ENCODE results near the gene MAPK14. TPM values are rescaled to one million over a fixed set of nuclear protein-coding genes. Genes with fewer than 3 reads are reported as not detected.
"Not testable (repeated sequence)": the region's sequence is repeated elsewhere in the genome, so short reads cannot be mapped to it uniquely, and the experiment has no call there.

MAPK14 gene
- 10 to 100 TPM; 52.9 to 84.1 TPM for total RNA-seq
- polyA plus RNA-seq (ENCODE audit: insufficient read length in 6 of 6): 10 to 100 TPM; 64.3 to 75.2 (median 68.3) TPM
- long read RNA-seq, donor 1, full-length matches to known transcripts: 21 of 31 reads
- long read RNA-seq, donor 1, partial matches to known transcripts: 10 of 31 reads
- long read RNA-seq, donor 1, other reads (novel, unspliced or antisense): 0 of 31 reads
- long read RNA-seq, donor 2, full-length matches to known transcripts: 6 of 16 reads
- long read RNA-seq, donor 2, partial matches to known transcripts: 10 of 16 reads
- long read RNA-seq, donor 2, other reads (novel, unspliced or antisense): 0 of 16 reads
- long read RNA-seq, donor 3, full-length matches to known transcripts: 10 of 10 reads
- long read RNA-seq, donor 3, partial matches to known transcripts: 0 of 10 reads
- long read RNA-seq, donor 3, other reads (novel, unspliced or antisense): 0 of 10 reads
- long read RNA-seq, donor 4, partial matches to known transcripts: 0 of 4 reads
- long read RNA-seq, donor 4, other reads (novel, unspliced or antisense): 2 of 4 reads
- long read RNA-seq, donor 5, full-length matches to known transcripts: 6 of 11 reads
- long read RNA-seq, donor 5, partial matches to known transcripts: 5 of 11 reads
- long read RNA-seq, donor 5, other reads (novel, unspliced or antisense): 0 of 11 reads
- long read RNA-seq, donor 6, full-length matches to known transcripts: 11 of 11 reads
- long read RNA-seq, donor 6, partial matches to known transcripts: 0 of 11 reads
- long read RNA-seq, donor 6, other reads (novel, unspliced or antisense): 0 of 11 reads
- long read RNA-seq, donor 7, transcript MAPK14-201 (12 exons, 3,779 nt): major isoform, 5 of 6 reads
- long read RNA-seq, donor 7, partial matches to known transcripts: 0 of 6 reads
- long read RNA-seq, donor 7, other reads (novel, unspliced or antisense): 0 of 6 reads
- long read RNA-seq, donor 8, full-length matches to known transcripts: 8 of 8 reads
- long read RNA-seq, donor 8, partial matches to known transcripts: 0 of 8 reads
- long read RNA-seq, donor 8, other reads (novel, unspliced or antisense): 0 of 8 reads
- long read RNA-seq, donor 9: 0 reads
- long read RNA-seq, donor 10, transcript MAPK14-201 (12 exons, 3,779 nt): major isoform, 5 of 10 reads
- long read RNA-seq, donor 10, partial matches to known transcripts: 0 of 10 reads
- long read RNA-seq, donor 10, other reads (novel, unspliced or antisense): 5 of 10 reads
- long read RNA-seq, donor 11, partial matches to known transcripts: 0 of 1 reads
- long read RNA-seq, donor 11, other reads (novel, unspliced or antisense): 0 of 1 reads
- long read RNA-seq, donor 12, full-length matches to known transcripts: 7 of 7 reads
- long read RNA-seq, donor 12, partial matches to known transcripts: 0 of 7 reads
- long read RNA-seq, donor 12, other reads (novel, unspliced or antisense): 0 of 7 reads

DNA sequence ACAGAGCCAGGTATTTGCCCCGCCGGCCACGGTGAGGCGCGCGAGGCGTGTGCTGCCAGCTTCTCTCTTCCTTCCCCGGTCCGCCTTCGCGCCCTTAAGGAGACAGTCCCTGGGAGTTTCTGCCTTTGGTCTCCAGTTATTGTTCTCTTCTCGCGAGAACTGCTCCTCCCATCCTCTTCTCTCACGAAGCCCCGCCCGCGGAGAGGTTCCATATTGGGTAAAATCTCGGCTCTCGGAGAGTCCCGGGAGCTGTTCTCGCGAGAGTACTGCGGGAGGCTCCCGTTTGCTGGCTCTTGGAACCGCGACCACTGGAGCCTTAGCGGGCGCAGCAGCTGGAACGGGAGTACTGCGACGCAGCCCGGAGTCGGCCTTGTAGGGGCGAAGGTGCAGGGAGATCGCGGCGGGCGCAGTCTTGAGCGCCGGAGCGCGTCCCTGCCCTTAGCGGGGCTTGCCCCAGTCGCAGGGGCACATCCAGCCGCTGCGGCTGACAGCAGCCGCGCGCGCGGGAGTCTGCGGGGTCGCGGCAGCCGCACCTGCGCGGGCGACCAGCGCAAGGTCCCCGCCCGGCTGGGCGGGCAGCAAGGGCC lies at the start of gene MAPK14:
Gene MAPK14, plus strand, starts transcription at position 308 of the 587 bp plus-strand sequence. CDS start 350 bp downstream, outside the sequence.
- no peaks in the 10 kb centered on the region for H3K36me3 ChIP-seq
- peak within 1 kb of the TSS; percentile 89 to 97 for H3K4me3 ChIP-seq
- H3K27ac ChIP-seq: peak within 1 kb of the TSS; percentile 95 to 96
- intact Hi-C loops (cut with DNase I): loop anchor here in 1 of 2 donors (5.0 kb wide), 1 partner anchor 70 kb away; no protein-coding TSS in a partner anchor
- TF ChIP-seq, protein P1, sequence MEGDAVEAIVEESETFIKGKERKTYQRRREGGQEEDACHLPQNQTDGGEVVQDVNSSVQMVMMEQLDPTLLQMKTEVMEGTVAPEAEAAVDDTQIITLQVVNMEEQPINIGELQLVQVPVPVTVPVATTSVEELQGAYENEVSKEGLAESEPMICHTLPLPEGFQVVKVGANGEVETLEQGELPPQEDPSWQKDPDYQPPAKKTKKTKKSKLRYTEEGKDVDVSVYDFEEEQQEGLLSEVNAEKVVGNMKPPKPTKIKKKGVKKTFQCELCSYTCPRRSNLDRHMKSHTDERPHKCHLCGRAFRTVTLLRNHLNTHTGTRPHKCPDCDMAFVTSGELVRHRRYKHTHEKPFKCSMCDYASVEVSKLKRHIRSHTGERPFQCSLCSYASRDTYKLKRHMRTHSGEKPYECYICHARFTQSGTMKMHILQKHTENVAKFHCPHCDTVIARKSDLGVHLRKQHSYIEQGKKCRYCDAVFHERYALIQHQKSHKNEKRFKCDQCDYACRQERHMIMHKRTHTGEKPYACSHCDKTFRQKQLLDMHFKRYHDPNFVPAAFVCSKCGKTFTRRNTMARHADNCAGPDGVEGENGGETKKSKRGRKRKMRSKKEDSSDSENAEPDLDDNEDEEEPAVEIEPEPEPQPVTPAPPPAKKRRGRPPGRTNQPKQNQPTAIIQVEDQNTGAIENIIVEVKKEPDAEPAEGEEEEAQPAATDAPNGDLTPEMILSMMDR (IDR thresholded peaks at IDR 0.05): peak; percentile 80 to 83
- peak; percentile 91 for ATAC-seq
- H3K4me1 ChIP-seq: peaks cover 10 to 60% of the 10 kb centered on the region in 2 donors
- peaks cover 0 to 11% of the 10 kb centered on the region in 2 donors for H3K27me3 ChIP-seq
- peak; percentile 98 to 100 (median 100) for DNase-seq
- H3K9me3 ChIP-seq: no peaks in the 10 kb centered on the region

DNA sequence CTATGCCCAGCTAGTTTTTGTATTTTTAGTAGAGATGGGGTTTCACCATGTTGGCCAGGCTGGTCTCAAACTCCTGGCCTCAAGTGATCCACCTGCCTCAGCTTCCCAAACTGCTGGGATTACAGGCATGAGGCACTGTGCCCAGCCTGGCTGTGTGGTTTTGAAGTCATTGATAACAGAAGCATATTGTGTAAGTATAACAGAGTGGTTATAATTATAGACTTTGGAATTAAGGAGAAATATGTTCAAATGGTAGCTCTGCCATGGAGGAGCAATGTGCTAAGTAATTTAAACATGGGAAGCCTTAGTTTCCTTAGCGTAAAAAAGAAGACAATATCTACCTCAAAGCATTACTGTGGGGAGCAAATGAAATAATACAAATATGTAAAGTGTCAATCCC lies 47.5 kb upstream of the MAPK14 start:
- H3K27ac ChIP-seq; H3K27me3 ChIP-seq; DNase-seq; ATAC-seq; H3K4me1 ChIP-seq; H3K36me3 ChIP-seq; intact Hi-C loops (cut with DNase I); H3K4me3 ChIP-seq; H3K9me3 ChIP-seq: not testable (repeated sequence)

DNA sequence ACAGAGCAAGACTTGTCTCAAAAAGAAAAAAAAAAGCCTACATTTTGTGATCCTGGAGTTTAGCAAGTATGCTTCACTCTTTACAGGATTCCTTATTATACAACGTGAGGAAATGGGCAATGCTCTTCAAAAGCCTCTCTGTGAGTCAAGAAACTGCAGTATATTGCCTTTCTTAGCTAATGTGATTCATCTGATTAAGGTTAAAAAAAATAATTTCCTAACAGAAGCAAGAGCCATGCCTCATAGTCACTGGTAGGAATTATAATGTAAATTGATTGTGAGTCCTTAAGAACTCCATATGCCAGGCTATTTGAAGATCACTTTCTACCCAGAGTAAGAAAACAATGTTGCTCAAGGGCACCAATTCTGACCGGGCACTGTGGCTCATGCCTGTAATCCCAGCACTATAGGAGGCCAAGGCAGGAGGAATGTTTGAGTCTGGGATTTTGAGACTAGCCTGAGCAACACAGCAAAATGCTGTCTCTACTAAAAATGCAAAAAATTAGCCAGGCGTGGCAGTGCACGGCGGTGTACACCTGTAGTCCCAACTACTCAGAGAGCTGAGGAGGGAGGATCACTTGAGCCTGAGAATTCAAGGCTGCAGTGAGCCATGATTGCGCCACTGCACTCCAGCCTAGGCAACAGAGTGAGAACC lies 46.5 kb upstream of the MAPK14 start:
- no peaks in the 10 kb centered on the region for H3K27me3 ChIP-seq
- DNase-seq (no peak), ATAC-seq (peak; percentile 45)
- no peaks in the 10 kb centered on the region for H3K4me1 ChIP-seq
- no peaks in the 10 kb centered on the region for H3K36me3 ChIP-seq
- no peaks in the 10 kb centered on the region for H3K9me3 ChIP-seq
- no peak overlapping the region for H3K4me3 ChIP-seq
- TF ChIP-seq, protein P1 (IDR thresholded peaks at IDR 0.05): no peak
- intact Hi-C loops (cut with DNase I): no loop called here
- H3K27ac ChIP-seq: no peak overlapping the region

GRCh38 chr6:35984701-35985100 lies 42.9 kb upstream of the MAPK14 start:
- no peaks in the 10 kb centered on the region for H3K36me3 ChIP-seq
- no peaks in the 10 kb centered on the region for H3K27me3 ChIP-seq
- intact Hi-C loops (cut with DNase I): no loop called here
- no peak for ATAC-seq
- no peaks in the 10 kb centered on the region for H3K4me1 ChIP-seq
- no peak overlapping the region for H3K27ac ChIP-seq
- H3K4me3 ChIP-seq: no peak overlapping the region
- DNase-seq: no peak
- no peaks in the 10 kb centered on the region for H3K9me3 ChIP-seq
- TF ChIP-seq, protein P1 (IDR thresholded peaks at IDR 0.05): no peak

- H3K4me3 ChIP-seq; H3K4me1 ChIP-seq; H3K36me3 ChIP-seq; ATAC-seq; H3K27me3 ChIP-seq; H3K27ac ChIP-seq; H3K9me3 ChIP-seq; intact Hi-C loops (cut with DNase I); DNase-seq: not testable (repeated sequence)
These were observed 39.6 kb upstream of the MAPK14 start for GRCh38 chr6:35988047-35988446.
